OCI-LY7 (cell line): ENCODE measurements around the gene MGAT5B.

ENCODE experiments used
- EZH2phosphoT487 ChIP-seq: fragments of 200-600 bp; sonication (generic); IDR thresholded peaks from 2 replicates; pipeline ENCODE4 v1.6.1; 2018; ENCODE audit warnings: low read depth, borderline replicate concordance, mild to moderate bottlenecking, mixed run types, antibody characterized with exemption, low read length, moderate library complexity, mixed read lengths
- TF ChIP-seq, protein P1 (sequence below): fragments of 200-600 bp; sonication (generic); conservative IDR thresholded peaks from 2 replicates; pipeline ENCODE4 v1.5.1; 2014; ENCODE audit warnings: mild to moderate bottlenecking, antibody characterized with exemption, low read length, moderate library complexity, mixed read lengths

DNA sequence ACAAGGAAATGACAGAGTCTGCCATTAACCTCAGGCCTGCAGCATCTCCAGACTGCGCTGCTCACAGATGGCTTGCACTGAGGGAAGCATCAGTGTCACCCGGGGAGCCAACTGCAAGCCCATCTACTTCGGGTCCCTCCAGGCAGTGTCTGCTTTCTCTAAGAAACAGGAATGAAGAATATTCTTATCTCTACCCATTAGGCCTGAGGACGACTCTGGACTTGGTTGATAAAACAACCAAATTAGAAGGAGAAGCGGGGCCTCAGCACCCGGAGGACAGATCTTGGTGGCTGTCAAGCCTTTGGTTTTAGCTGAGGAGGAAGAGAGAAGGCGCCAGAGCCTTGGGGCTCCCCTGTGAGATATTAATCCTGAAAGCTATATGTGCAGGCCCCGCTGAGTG is 19.5 kb upstream of the MGAT5B start:
- TF ChIP-seq, protein P1, sequence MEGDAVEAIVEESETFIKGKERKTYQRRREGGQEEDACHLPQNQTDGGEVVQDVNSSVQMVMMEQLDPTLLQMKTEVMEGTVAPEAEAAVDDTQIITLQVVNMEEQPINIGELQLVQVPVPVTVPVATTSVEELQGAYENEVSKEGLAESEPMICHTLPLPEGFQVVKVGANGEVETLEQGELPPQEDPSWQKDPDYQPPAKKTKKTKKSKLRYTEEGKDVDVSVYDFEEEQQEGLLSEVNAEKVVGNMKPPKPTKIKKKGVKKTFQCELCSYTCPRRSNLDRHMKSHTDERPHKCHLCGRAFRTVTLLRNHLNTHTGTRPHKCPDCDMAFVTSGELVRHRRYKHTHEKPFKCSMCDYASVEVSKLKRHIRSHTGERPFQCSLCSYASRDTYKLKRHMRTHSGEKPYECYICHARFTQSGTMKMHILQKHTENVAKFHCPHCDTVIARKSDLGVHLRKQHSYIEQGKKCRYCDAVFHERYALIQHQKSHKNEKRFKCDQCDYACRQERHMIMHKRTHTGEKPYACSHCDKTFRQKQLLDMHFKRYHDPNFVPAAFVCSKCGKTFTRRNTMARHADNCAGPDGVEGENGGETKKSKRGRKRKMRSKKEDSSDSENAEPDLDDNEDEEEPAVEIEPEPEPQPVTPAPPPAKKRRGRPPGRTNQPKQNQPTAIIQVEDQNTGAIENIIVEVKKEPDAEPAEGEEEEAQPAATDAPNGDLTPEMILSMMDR: no peak
- no peak for TF ChIP-seq EZH2phosphoT487
